Glomerular endothelial cell (primary cell): ENCODE data around the gene GNB1L. TPM values are rescaled to one million over a fixed set of nuclear protein-coding genes. Genes with fewer than 3 reads are reported as not detected.
"Not testable (repeated sequence)": the region's sequence is repeated elsewhere in the genome, so short reads cannot be mapped to it uniquely, and the experiment has no call there.

Experiments used
- DNase-seq: peaks from one replicate; pipeline ENCODE4 v3.0.0-alpha.2; 2011; ENCODE audit warnings: low read depth, low spot score; ENCODE audit errors: extremely low read depth
- total RNA-seq: library from RNA; depleted of rRNA; stranded (reverse); fragments of >200 nt; gene quantifications from 2 replicates; pipeline ENCODE4 v1.2.3, GENCODE V29; 2015

The GNB1L gene
- total RNA-seq, 1 donor from 2014 or later, result 6.2 TPM

- DNase-seq, result no peak
Observed at GRCh38 chr22:19846620-19847344, 7.9 kb downstream of the GNB1L start.

DNA sequence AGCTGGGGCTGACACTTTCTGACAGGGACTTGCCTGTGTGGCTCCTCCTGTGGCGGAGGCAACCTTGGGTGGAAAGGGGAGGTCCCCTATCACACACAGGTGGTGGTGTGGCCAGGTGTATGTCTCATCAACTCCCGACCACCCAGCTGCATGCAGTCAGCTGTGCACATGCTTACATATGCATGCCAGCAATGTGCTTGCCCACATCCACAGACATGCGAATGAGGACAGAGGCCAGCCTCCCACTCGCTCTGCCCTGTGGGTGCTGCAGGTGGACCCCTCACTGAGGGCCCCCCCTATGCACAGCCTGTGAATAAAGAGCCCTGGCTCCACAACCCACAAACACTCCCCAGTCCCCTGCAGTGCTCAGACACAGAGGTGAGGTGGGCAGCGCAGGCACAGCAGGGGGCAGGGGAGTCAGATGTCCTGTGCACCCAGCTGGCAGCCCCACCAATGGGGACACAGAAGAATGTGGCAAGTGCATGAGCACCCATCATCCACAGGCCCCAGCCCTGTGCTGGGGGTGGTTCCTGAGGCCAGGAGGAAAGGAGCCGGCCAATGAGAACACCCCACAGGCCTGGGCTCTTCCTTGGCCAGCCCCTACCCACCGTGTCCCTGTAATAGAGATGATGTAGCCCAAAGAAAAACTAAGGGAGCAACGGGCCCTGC lies 9.5 kb downstream of the GNB1L start:
- no peak for DNase-seq

DNA sequence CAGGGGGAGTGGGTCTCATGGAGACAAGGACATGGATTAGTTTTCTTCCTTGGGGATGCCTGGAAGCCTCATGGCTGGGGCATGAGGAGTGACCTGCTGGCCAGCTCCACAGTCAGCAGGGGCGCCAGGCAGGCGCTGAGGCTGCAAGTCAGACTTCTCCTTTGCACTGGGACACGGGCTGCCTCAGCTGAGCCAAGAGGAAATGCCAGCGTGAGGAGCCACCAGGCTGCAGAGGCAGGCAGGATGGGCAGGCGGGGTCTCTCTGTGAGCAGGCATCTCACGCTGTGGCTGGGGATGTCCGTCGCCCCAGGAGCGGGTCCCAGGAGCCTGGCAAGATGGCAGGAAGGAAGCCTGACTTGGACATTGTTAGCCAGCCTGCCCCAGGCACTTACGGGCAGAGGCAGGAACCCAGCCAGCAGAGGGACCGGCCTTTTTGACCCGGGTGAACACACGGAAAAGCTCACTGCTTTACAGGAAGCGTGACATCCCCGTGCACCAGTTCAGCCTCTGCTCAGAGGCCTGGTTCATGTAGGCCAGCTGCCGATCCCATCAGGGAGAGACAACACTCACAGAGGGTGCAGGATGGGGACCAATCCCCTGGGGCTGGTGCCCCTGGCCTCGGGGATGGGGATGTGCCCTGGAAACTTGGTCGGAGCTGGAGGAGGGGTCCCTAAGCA lies 10.2 kb downstream of the GNB1L start:
- DNase-seq, result no peak

DNA sequence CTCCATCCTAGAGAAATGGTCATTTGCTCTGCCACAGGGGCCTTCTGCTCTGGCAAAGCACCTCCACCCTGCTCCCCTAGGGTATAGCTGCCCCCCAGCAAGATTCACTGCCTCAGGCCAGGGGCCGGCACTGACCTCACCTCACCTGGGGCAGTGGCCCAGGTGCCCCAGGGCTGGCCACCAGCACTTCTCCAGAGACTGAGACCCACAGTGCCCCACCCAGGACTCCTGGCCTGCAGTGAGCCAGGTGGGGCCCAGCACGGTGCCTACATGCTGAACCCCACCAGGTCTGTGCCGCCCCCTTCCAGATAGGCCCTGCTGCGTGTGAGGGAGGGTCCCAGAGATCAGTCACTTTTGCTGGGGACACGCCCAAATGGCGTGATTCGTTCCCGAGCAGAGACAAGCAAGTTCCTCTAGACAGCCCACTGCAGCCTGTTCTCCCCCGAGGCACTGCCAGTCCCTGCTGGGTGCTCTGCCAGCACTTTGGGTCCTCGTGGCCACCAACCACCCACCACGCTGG lies 10.8 kb downstream of the GNB1L start:
- DNase-seq, result no peak

- DNase-seq, result no peak
Observed at GRCh38 chr22:19843107-19843856, 11.4 kb downstream of the GNB1L start.

GRCh38 chr22:19842393-19843106 lies 12.1 kb downstream of the GNB1L start:
- no peak for DNase-seq

DNA sequence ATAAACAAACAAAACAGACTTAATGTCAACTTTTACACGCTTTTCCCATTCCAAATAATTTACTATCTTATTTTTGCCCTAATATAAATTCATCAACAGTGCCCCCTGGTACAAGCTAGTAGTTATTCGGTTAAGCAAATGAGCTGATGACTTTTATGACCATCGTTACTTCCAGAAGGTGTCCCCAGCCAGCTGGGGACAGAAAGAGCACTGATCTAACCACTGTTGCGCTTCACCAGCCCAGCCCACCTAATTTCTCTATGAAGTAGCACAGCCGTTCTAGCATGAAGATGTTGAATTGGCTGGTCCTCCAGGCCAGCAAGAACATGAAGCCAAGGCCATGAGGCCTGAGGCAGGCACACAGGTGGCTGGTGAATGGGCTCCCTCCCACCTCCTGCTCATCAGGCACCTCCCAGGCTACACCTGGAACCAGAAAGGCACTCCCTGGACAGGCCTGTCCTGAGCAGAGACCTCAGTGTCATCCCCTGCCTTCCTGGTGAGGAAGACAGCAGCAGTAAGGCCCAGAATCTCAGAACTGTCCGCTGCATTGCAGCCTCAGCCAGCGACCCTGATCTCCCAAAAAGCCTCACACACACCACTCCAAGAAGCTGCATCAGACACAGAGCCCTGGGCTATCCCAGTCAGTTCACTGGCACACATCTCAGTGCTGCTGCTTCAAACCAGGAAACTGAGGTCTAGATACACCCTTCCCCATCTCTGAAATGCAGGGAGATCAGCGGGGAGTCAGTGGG lies 12.9 kb downstream of the GNB1L start:
- DNase-seq, result no peak

DNA sequence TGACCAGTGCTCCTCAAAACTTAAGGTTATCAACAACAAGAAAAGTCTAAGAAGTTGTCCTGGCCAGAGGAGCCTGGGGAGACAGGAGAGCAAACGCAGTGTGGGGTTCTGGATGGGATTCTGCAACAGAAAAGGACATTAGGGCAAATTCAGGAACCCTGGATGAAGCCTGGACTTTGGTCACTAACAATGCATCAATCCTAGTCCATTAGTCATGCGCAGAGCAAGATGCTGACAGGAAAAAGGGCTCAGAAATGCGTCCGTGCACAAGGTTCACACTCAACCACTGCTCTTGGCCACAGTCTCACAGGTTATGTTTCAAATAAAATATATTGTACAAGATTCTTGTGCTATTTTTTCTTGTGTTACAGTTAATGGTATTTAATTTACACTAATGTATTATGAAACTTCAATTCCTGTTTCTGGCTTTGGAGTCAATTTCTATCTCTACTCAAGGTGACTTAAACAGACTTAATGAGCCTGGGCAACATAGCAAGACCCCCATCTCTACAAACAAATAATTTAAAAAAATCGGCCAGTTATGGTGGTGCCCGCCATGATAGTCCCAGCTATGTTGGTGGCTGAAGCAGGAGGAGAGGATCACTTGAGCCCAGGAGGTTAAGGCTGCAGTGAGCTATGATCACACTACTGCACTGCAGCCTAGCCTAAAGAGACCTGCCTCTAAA lies 13.6 kb downstream of the GNB1L start:
- no peak for DNase-seq

DNA sequence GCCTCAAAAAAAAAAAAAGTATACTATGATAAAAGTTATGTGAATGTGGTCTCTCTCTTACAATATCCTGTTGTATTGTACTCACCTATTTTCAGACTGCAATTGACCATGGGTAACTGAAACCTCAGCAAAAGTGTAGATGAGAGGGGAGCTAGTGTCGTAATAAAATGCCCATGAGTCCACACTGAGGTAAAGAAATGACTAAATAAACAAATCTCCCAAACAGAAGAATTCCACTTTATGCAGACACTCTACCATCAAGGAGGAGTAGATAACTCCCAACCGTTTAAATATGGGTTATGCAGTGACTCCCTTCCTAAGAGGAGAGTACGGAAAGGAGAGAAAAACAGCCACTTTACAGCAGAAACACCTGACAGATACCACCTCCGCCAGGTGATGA lies 14.6 kb downstream of the GNB1L start:
- no peak for DNase-seq

- DNase-seq, result no peak
Observed at GRCh38 chr22:19837915-19838314, 16.8 kb downstream of the GNB1L start.

- DNase-seq, result no peak
Observed at GRCh38 chr22:19836512-19836911, 18.2 kb downstream of the GNB1L start.

DNA sequence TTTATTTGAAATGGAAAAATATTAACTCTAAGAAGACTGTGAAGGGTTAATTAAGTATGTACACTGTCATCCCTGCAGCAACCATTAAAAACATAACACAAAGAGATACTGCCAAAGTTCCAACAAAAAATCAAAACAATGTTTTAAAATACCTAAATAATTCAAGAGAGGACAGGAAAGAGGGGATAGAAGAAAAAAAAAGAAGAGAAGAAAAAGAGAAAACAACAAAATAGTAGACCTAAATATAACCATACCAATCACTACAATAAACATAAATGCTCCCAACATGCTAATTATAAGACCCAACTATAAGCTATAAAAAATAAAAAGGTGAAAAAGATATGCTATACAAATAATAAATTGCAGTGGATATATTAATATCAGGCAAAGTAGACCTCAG lies 20.1 kb downstream of the GNB1L start:
- DNase-seq, result no peak

DNA sequence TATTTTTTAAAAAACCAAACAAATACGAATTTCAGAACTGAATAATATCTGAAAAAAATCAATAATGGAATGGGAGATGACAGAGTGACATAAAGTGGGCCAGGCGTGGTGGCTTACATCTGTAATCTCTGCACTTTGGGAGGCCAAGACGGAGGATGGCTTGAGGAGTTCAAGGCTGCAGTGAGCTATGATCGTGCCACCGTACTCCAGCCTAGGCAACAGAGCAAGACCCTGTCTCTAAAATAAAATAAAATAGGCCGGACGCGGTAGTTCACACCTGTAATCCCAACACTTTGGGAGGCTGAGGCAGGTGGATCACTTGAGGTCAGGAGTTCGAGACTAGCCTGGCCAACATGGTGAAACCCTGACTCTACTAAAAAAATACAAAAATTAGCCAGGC lies 21.3 kb downstream of the GNB1L start:
- not testable (repeated sequence) for DNase-seq

DNA sequence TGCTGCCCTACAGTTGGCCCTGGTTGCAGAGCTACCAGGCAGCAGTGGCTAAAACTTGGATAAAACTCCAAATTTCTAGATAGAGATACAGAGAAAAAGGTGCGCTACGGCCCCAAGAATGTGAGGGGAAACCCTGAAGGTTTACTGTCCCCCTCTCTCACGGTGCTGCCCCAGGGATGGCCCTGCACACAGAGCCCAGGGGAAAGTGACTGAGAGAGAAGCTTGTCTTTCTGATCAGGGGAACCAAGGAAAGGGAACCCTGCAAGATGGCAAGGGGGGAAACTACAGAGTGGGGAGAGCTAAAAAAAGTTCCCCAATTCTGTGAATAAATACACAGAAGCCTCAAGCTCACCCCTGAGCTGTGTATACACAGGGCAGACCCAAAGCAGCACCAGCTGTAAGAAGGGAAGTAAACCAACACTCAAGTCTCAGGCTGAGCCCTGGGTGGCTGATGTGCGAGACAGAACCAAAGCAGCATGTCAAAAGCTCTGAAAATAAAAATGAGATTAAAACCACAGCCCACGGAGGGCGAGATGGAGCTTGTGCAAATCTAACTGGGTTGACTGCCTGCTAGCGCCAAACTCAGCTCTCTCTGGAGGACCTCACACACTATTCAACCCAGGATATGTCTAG lies 22.1 kb downstream of the GNB1L start:
- DNase-seq, result no peak

DNA sequence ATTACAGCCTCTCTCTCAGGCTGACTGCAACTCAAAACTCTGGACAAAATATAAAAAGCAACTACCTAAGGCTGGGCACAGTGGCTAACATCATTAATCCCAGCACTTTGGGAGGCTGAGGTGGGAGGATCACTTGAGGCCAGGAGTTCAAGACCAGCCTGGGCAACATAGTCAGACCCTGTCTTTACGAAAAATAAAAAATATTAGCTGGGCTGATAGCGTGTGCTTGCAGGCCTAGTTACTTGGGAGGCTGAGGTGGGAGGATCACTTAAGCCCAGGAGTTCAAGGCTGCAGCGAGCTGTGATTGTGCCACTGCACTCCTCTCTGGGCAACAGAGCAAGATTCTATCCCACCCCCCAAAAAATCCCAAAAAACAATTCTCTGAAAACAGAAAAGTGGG lies 22.7 kb downstream of the GNB1L start:
- not testable (repeated sequence) for DNase-seq

GRCh38 chr22:19831016-19831415 lies 23.7 kb downstream of the GNB1L start:
- DNase-seq, result no peak

GRCh38 chr22:19828035-19828401 lies 26.7 kb downstream of the GNB1L start:
- no peak for DNase-seq

GRCh38 chr22:19827341-19828034 lies 27.2 kb downstream of the GNB1L start:
- DNase-seq, result no peak
